Measurements from ENCODE around the gene KPNB1. TPM values are rescaled to one million over a fixed set of nuclear protein-coding genes. Genes with fewer than 3 reads are reported as not detected.

KPNB1 gene
- total RNA-seq, 1 experiment from 2014 or later: 681 TPM

DNA sequence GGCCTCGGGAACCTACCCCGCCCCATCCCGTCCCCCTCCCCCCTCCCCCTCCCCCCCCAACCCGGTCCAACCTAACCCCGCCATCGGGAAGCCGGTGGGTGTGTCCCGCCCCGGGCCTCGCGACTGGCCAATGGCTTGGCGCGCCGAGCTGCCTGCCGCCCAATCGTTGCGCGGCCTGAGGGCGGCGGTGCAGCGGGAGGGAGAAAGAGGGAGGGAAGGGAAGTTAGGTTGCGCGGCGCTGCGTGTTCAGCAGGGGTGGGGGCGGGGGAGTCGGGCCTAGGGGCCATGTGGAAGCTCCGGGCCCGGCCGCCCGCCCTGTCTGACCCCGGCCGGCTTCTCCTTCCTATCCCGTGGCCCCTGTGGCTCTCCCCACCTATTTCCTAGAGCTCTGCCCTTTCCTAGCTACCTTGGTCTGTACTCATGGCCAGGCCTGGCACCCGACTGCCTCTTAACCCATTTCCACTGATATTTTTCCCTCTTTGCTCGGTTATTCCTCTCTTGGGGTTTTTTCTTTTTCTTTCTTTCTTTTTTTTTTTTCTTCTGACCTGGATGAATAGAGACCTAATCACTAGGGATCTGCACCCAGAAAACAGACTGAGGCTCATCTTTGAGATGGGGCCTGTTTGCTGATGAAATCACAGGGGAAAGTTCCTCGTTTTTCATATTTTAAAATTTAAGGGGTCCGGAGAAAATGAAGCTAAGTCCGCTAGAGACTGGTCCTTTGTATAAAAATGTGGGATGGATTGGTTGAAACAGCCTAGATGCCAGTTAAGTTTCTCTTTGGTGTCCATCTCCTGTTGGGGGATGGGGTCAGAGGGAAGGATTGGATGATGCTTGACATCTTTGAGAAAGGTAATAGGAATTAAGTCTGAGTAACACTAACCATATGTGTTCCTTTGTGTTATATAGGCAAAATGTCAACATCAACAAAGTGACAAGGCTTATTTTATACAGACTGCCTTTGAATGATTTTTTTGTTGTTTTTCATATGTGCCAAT lies 1.1 kb downstream of the KPNB1 start:
- Histone ChIP-seq H3K27ac (peak overlapping the region; percentile 75), H3K4me3 (peak overlapping the region; percentile 50), H3K4me1 (replicated peaks) (peaks cover 35% of the 10 kb centered on the region), H3K9me3 (replicated peaks) (no peaks in the 10 kb centered on the region; the same call in 1 of the 2 replicates), H3K27me3 (replicated peaks) (no peaks in the 10 kb centered on the region), H3K36me3 (peaks cover 58% of the 10 kb centered on the region)
- DNase-seq (ENCODE audit: low read depth in 1 of 2, low spot score in 2 of 2): peak; percentile 96 to 99

- no peaks in the 10 kb centered on the region; the same call in 1 of the 2 replicates for H3K9me3 ChIP-seq (replicated peaks)
- no peak overlapping the region for H3K4me3 ChIP-seq
- peaks cover 35% of the 10 kb centered on the region for H3K4me1 ChIP-seq (replicated peaks)
- peaks cover 67% of the 10 kb centered on the region for H3K36me3 ChIP-seq
- no peaks in the 10 kb centered on the region for H3K27me3 ChIP-seq (replicated peaks)
- no peak for DNase-seq (ENCODE audit: low read depth in 1 of 2, low spot score in 2 of 2)
- H3K27ac ChIP-seq: peak overlapping the region; percentile 39; the same call in 1 of the 2 replicates
These were observed 2.0 kb downstream of the KPNB1 start for GRCh38 chr17:47651704-47652103.

- H3K9me3 ChIP-seq (replicated peaks): no peaks in the 10 kb centered on the region; the same call in 1 of the 2 replicates
- H3K4me3 ChIP-seq: no peak overlapping the region
- peaks cover 75% of the 10 kb centered on the region for H3K36me3 ChIP-seq
- H3K27me3 ChIP-seq (replicated peaks): no peaks in the 10 kb centered on the region
- H3K27ac ChIP-seq: no peak overlapping the region
- DNase-seq (ENCODE audit: low read depth in 1 of 2, low spot score in 2 of 2): peak in 1 of 2 experiments; percentile 32
- peaks cover 35% of the 10 kb centered on the region for H3K4me1 ChIP-seq (replicated peaks)
These were observed 2.9 kb downstream of the KPNB1 start for GRCh38 chr17:47652570-47652969.

DNA sequence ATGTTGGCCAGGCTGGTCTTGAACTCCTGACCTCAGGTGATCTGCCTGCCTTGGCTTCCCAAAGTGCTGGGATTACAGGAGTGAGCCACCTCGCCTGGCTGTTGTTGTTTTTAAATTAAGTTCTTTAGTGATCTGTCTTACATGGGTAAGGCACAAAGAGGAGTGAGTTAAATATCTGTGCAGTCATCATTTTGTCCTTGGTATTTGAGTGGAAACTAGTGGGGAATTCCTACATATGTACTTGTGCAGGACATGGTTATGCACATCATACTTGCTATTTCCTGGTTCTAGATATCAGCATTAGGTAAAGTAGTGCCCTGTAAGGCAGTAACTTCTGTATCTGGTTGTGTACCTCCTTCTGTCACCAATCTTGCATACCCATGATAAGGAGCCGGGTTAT lies 3.7 kb downstream of the KPNB1 start:
- H3K27me3 ChIP-seq (replicated peaks): no peaks in the 10 kb centered on the region
- peaks cover 32% of the 10 kb centered on the region for H3K4me1 ChIP-seq (replicated peaks)
- H3K27ac ChIP-seq: no peak overlapping the region
- peaks cover 84% of the 10 kb centered on the region for H3K36me3 ChIP-seq
- H3K9me3 ChIP-seq (replicated peaks): no peaks in the 10 kb centered on the region; the same call in 1 of the 2 replicates
- no peak overlapping the region for H3K4me3 ChIP-seq
- no peak for DNase-seq (ENCODE audit: low read depth in 1 of 2, low spot score in 2 of 2)

DNA sequence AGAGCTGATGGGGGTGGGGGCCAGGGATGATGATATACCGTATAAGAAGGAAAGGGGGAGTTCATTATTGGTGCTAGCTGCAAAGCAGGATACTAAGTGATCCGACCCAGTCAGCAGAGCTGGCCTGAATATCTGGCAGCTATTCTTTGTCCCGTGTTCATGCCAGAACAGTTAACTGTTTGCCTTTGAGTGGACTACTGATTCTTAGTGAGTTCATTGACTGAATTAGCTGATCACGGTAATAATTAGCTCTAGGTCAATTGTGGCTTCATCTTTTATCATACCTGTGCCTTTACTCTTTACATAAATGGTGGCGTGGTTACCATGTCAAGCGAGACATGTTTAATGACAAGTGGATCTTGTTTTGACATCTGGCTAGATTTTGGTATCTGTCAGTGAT lies 5.3 kb downstream of the KPNB1 start:
- H3K27ac ChIP-seq: no peak overlapping the region
- H3K4me3 ChIP-seq: no peak overlapping the region
- peaks cover 26% of the 10 kb centered on the region for H3K4me1 ChIP-seq (replicated peaks)
- H3K36me3 ChIP-seq: peaks cover 95% of the 10 kb centered on the region
- H3K9me3 ChIP-seq (replicated peaks): no peaks in the 10 kb centered on the region
- no peak for DNase-seq (ENCODE audit: low read depth in 1 of 2, low spot score in 2 of 2)
- H3K27me3 ChIP-seq (replicated peaks): no peaks in the 10 kb centered on the region

GRCh38 chr17:47660064-47660492 lies 10.4 kb downstream of the KPNB1 start:
- DNase-seq (ENCODE audit: low read depth in 1 of 2, low spot score in 2 of 2): no peak
- H3K27ac ChIP-seq: no peak overlapping the region

GRCh38 chr17:47663912-47664623 lies 14.3 kb downstream of the KPNB1 start:
- peak; percentile 59 for DNase-seq (ENCODE audit: low read depth in 1 of 2, low spot score in 2 of 2)
- Histone ChIP-seq H3K36me3 (peaks cover 97% of the 10 kb centered on the region), H3K4me1 (replicated peaks) (no peaks in the 10 kb centered on the region), H3K4me3 (no peak overlapping the region), H3K9me3 (replicated peaks) (no peaks in the 10 kb centered on the region), H3K27me3 (replicated peaks) (no peaks in the 10 kb centered on the region), H3K27ac (no peak overlapping the region)

More at GRCh38 chr17:47660064-47660492, 10.4 kb downstream of the KPNB1 start:
- Histone ChIP-seq H3K9me3 (replicated peaks) (no peaks in the 10 kb centered on the region), H3K36me3 (peaks cover 100% of the 10 kb centered on the region), H3K4me3 (no peak overlapping the region), H3K4me1 (replicated peaks) (no peaks in the 10 kb centered on the region), H3K27me3 (replicated peaks) (no peaks in the 10 kb centered on the region)

GRCh38 chr17:47664624-47664941 lies 14.9 kb downstream of the KPNB1 start:
- DNase-seq (ENCODE audit: low read depth in 1 of 2, low spot score in 2 of 2): no peak
- Histone ChIP-seq H3K4me1 (replicated peaks) (no peaks in the 10 kb centered on the region), H3K36me3 (peaks cover 97% of the 10 kb centered on the region), H3K4me3 (no peak overlapping the region), H3K9me3 (replicated peaks) (no peaks in the 10 kb centered on the region), H3K27ac (no peak overlapping the region), H3K27me3 (replicated peaks) (no peaks in the 10 kb centered on the region)

DNA sequence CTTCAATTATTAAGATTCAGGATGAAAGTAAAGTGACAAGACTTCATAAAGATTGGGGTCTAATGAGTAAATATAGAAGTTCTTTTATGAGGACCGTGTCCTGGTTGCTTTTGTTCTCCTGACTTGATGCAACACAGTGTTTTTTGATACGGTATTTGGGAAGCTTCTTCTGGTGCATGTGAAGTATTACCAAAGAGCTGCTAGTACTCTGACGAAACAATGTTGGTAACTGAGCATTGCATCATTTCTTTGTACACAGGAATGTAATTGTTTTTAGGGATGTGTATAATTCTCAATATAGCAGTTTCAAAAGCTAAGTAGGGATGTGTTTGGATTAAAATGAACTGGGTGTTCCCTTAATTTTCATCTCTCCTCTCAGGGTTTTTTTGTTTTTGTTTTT lies 15.9 kb downstream of the KPNB1 start:
- H3K4me3 ChIP-seq: no peak overlapping the region
- no peaks in the 10 kb centered on the region for H3K9me3 ChIP-seq (replicated peaks)
- H3K4me1 ChIP-seq (replicated peaks): no peaks in the 10 kb centered on the region
- DNase-seq (ENCODE audit: low read depth in 1 of 2, low spot score in 2 of 2): no peak
- no peak overlapping the region for H3K27ac ChIP-seq
- peaks cover 97% of the 10 kb centered on the region for H3K36me3 ChIP-seq
- no peaks in the 10 kb centered on the region for H3K27me3 ChIP-seq (replicated peaks)

GRCh38 chr17:47669081-47669480 lies 19.4 kb downstream of the KPNB1 start:
- Histone ChIP-seq H3K4me3 (no peak overlapping the region), H3K9me3 (replicated peaks) (no peaks in the 10 kb centered on the region), H3K27ac (no peak overlapping the region), H3K27me3 (replicated peaks) (no peaks in the 10 kb centered on the region), H3K4me1 (replicated peaks) (no peaks in the 10 kb centered on the region), H3K36me3 (peaks cover 97% of the 10 kb centered on the region)
- DNase-seq (ENCODE audit: low read depth in 1 of 2, low spot score in 2 of 2): no peak

DNA sequence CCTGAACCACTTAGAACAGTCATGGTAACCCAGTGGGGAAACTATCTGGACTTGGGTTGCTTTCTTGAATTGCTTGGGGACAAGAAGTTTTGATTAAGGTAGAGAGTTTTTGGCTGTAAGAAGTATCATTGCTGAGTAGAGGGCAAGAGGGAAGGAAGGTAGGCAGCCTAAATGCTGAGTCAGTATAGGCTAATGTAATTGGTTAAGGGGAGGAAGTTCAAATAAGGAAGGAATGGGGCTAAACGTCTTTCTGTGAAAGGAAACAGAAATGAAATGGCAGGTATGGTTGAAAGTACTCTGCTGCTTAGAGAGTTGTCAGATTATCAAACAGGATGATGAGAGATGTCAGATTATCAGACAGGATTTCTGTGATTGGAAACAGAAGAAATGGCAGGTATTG lies 20.3 kb downstream of the KPNB1 start:
- H3K36me3 ChIP-seq: peaks cover 97% of the 10 kb centered on the region
- no peak for DNase-seq (ENCODE audit: low read depth in 1 of 2, low spot score in 2 of 2)
- no peaks in the 10 kb centered on the region for H3K4me1 ChIP-seq (replicated peaks)
- H3K9me3 ChIP-seq (replicated peaks): no peaks in the 10 kb centered on the region
- no peak overlapping the region for H3K4me3 ChIP-seq
- no peaks in the 10 kb centered on the region for H3K27me3 ChIP-seq (replicated peaks)
- no peak overlapping the region for H3K27ac ChIP-seq

DNA sequence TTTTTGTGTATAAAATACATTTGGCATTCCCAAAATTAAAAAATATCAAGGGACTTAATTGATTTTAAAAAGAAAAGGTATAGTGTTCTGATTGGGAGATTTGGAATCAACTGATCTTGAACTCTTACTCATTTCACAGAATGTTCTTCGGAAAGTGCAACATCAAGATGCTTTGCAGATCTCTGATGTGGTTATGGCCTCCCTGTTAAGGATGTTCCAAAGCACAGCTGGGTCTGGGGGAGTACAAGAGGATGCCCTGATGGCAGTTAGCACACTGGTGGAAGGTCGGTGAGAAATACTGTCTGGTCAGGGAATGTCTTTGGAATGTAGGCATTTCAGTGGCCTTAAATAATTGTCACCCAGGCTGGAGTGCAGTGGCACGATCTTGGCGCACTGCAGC lies 24.8 kb downstream of the KPNB1 start:
- H3K9me3 ChIP-seq (replicated peaks): no peaks in the 10 kb centered on the region
- H3K27ac ChIP-seq: no peak overlapping the region
- no peak for DNase-seq (ENCODE audit: low read depth in 1 of 2, low spot score in 2 of 2)
- H3K27me3 ChIP-seq (replicated peaks): no peaks in the 10 kb centered on the region
- peaks cover 100% of the 10 kb centered on the region for H3K36me3 ChIP-seq
- H3K4me1 ChIP-seq (replicated peaks): no peaks in the 10 kb centered on the region
- no peak overlapping the region for H3K4me3 ChIP-seq

GRCh38 chr17:47675380-47676198 lies 25.9 kb downstream of the KPNB1 start:
- Histone ChIP-seq H3K36me3 (peaks cover 100% of the 10 kb centered on the region), H3K27me3 (replicated peaks) (no peaks in the 10 kb centered on the region), H3K4me1 (replicated peaks) (no peaks in the 10 kb centered on the region), H3K9me3 (replicated peaks) (no peaks in the 10 kb centered on the region), H3K4me3 (no peak overlapping the region), H3K27ac (no peak overlapping the region)
- no peak for DNase-seq (ENCODE audit: low read depth in 1 of 2, low spot score in 2 of 2)

Data from SJSA1 (cell line).